ENCODE results near the gene SRC. TPM values are rescaled to one million over a fixed set of nuclear protein-coding genes. Genes with fewer than 3 reads are reported as not detected.

The SRC gene
- total RNA-seq, 2 donors from 2014 or later = 61.2 to 149 TPM

DNA sequence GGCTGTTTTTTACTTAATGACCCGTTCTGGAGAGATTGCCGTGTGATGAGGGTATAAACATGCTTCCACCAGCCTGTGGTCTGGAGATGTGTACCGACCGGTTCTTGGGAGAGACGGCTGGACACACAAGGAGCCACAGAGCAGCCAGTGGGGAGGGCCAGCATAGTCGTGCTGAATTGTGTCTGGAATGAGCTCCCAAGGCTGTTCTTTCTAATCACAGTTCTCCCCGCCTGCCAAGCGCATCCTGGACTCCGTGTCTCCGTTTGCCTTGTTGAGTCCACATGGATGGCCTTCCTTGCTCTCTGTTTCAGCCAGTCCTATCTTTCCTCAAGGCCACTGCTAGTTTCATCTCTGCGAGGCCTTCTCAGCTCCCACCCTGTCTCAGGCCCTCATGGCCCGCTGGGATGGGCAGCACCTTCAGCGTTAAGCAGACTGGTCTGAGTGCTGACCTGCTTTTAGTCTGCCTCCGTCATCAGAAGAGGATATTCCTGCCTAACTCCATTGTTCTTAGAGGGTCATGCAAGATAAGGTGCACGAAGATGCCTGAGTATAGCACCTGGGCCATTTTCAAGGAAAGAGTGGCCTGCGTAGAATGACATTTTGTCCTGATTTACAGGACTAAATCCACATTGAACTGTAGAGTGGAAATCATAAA is 35.9 kb upstream of the SRC start:
- H3K9me3 ChIP-seq = no peaks in the 10 kb centered on the region
- peaks cover 23% of the 10 kb centered on the region for H3K4me1 ChIP-seq (replicated peaks)
- H3K27ac ChIP-seq = peak overlapping the region; percentile 56 to 72
- intact Hi-C loops (cut with DNase I) = no loop called here
- 33% methylated on average over 16 of the region's 16 CpGs for WGBS
- no peaks in the 10 kb centered on the region for H3K36me3 ChIP-seq
- peak; percentile 77 for DNase-seq (ENCODE audit: low spot score)
- no peak overlapping the region for H3K4me3 ChIP-seq
- TF ChIP-seq POLR2AphosphoS5 (IDR thresholded peaks at IDR 0.05) = peak; percentile 70
- no peak for TF ChIP-seq POLR2A (IDR thresholded peaks at IDR 0.05)
- H3K27me3 ChIP-seq (replicated peaks; ENCODE audit: insufficient read depth) = no peaks in the 10 kb centered on the region

DNA sequence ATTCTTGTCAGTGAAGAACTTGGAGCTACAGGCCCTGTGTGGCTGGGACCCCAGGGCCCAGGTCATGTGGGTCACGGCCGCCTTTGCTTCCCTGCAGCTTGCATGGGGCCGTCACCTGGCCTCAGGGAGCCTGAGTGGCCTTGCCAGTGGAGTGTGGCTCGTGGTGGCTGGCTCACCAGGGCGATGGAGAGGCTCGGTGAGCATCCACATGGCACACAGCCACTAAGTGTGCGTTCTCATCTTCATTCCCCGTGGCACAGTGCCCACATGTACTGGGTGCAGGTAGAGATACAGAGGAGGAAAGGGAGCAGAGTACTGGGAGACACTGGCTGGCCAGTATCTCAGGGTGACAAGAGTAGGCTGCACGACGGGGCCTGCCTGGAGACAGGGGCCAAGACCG is 35.0 kb upstream of the SRC start:
- no peak for DNase-seq (ENCODE audit: low spot score)
- 67% methylated on average over 11 of the region's 11 CpGs for WGBS
- H3K9me3 ChIP-seq = no peaks in the 10 kb centered on the region
- peaks cover 24% of the 10 kb centered on the region for H3K4me1 ChIP-seq (replicated peaks)
- no peak overlapping the region for H3K4me3 ChIP-seq
- no peaks in the 10 kb centered on the region for H3K27me3 ChIP-seq (replicated peaks; ENCODE audit: insufficient read depth)
- peak overlapping the region in 1 of 2 donors; percentile 72 for H3K27ac ChIP-seq
- no peaks in the 10 kb centered on the region for H3K36me3 ChIP-seq
- TF ChIP-seq POLR2AphosphoS5 (IDR thresholded peaks at IDR 0.05) = no peak
- TF ChIP-seq, protein P1, sequence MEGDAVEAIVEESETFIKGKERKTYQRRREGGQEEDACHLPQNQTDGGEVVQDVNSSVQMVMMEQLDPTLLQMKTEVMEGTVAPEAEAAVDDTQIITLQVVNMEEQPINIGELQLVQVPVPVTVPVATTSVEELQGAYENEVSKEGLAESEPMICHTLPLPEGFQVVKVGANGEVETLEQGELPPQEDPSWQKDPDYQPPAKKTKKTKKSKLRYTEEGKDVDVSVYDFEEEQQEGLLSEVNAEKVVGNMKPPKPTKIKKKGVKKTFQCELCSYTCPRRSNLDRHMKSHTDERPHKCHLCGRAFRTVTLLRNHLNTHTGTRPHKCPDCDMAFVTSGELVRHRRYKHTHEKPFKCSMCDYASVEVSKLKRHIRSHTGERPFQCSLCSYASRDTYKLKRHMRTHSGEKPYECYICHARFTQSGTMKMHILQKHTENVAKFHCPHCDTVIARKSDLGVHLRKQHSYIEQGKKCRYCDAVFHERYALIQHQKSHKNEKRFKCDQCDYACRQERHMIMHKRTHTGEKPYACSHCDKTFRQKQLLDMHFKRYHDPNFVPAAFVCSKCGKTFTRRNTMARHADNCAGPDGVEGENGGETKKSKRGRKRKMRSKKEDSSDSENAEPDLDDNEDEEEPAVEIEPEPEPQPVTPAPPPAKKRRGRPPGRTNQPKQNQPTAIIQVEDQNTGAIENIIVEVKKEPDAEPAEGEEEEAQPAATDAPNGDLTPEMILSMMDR (IDR thresholded peaks at IDR 0.05) = no peak
- intact Hi-C loops (cut with DNase I) = no loop called here

DNA sequence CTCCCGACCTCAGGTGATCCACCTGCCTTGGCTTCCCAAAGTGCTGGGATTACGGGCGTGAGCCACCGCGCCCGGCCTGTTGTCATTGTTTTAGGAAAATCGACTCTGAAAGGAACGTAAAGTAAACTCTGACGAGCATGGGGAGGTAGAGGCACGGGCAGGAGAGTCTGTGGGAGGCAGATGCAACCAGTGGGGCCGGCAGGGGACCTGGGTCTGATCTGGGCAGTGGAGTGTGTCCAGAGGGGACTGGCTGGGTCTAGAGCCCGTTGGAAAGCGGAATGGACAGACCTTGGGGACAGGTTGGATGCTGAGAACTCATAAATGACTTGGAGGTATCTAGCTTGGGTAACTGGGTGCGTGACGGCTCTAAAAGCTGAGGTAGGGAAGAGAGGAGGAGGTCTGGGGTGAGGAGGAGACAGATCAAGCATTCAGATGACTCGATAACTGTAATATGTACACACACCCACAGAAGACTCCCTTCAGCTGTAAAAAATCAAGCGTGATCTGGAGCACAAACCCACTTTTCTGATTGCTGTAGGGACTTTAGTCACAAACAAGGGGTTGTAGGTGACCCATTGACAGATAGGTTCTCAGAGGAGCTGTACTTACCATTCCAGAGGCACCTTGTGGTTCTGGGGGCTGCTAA is 34.1 kb upstream of the SRC start:
- peaks cover 20% of the 10 kb centered on the region for H3K4me1 ChIP-seq (replicated peaks)
- peak overlapping the region; percentile 32 to 72 for H3K27ac ChIP-seq
- H3K4me3 ChIP-seq = no peak overlapping the region
- H3K36me3 ChIP-seq = no peaks in the 10 kb centered on the region
- WGBS = 84% methylated on average over 17 of the region's 17 CpGs
- no peaks in the 10 kb centered on the region for H3K9me3 ChIP-seq
- intact Hi-C loops (cut with DNase I) = no loop called here
- no peak for DNase-seq (ENCODE audit: low spot score)
- no peaks in the 10 kb centered on the region for H3K27me3 ChIP-seq (replicated peaks; ENCODE audit: insufficient read depth)
- TF ChIP-seq POLR2A (IDR thresholded peaks at IDR 0.05) (no peak), POLR2AphosphoS5 (IDR thresholded peaks at IDR 0.05) (no peak)
- TF ChIP-seq, protein P1 (IDR thresholded peaks at IDR 0.05) = no peak

DNA sequence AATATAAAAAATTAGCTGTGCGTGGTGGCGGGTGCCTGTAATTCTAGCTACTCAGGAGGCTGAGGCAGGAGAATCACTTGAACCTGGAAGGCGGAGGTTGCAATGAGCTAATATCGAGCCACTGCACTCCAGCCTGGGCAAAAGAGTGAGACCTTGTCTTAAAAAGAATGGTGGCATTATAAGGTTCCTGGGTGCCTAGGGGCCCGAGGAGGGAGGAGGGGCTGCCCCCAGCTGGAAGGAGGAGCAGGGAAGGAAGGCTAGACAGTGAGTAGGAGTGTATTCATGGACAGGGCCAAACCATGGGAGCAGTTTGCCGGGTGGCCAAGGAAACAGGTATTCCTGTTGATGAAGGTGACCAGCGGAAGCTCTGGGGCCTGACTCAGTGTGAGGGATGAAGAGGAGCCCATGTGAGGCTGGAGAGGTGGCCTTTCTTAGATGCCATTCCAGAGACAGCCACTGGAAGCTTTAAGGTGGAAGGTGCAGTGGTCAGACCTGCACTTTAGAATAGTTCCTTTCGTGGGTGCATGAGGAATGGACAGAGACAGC is 32.3 kb upstream of the SRC start:
- no peak for TF ChIP-seq POLR2AphosphoS5 (IDR thresholded peaks at IDR 0.05)
- TF ChIP-seq, protein P1 (IDR thresholded peaks at IDR 0.05) = no peak
- no peak for TF ChIP-seq POLR2A (IDR thresholded peaks at IDR 0.05)
- intact Hi-C loops (cut with DNase I) = no loop called here
- WGBS = 93% methylated on average over 8 of the region's 8 CpGs
- H3K27ac ChIP-seq = peak overlapping the region; percentile 68 to 75
- H3K9me3 ChIP-seq = no peaks in the 10 kb centered on the region
- H3K27me3 ChIP-seq (replicated peaks; ENCODE audit: insufficient read depth) = no peaks in the 10 kb centered on the region
- no peaks in the 10 kb centered on the region for H3K36me3 ChIP-seq
- no peak overlapping the region for H3K4me3 ChIP-seq
- DNase-seq (ENCODE audit: low spot score) = no peak
- peaks cover 20% of the 10 kb centered on the region for H3K4me1 ChIP-seq (replicated peaks)

DNA sequence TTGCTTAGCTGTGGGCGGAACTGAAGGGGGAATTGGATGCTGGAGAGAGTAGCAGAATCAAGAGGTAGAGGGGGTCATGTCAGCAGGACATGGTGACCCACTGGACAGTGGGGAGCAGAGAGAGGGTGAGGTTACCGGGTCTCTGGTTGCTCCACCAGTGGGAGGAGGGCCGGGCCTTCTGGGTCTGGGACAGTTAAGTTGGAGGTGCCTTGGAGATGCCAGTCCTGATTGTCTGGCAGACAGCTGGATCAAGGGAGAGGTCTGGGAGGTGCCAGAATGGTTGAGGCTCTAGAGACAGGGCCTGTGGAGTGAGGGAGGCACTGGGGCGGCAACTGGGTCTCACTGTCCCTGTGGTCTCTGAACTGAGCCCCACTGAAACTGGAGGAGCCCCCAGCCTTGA is 31.8 kb upstream of the SRC start:
- H3K36me3 ChIP-seq = no peaks in the 10 kb centered on the region
- H3K4me1 ChIP-seq (replicated peaks) = peaks cover 19% of the 10 kb centered on the region
- H3K9me3 ChIP-seq = no peaks in the 10 kb centered on the region
- H3K4me3 ChIP-seq = no peak overlapping the region
- intact Hi-C loops (cut with DNase I) = no loop called here
- H3K27me3 ChIP-seq (replicated peaks; ENCODE audit: insufficient read depth) = no peaks in the 10 kb centered on the region
- WGBS = 71% methylated on average over 4 of the region's 4 CpGs
- no peak for DNase-seq (ENCODE audit: low spot score)
- TF ChIP-seq POLR2A (IDR thresholded peaks at IDR 0.05) = no peak
- no peak for TF ChIP-seq POLR2AphosphoS5 (IDR thresholded peaks at IDR 0.05)
- TF ChIP-seq, protein P1 (IDR thresholded peaks at IDR 0.05) = no peak
- H3K27ac ChIP-seq = peak overlapping the region; percentile 68 to 75

Data from prostate gland (tissue), 2 donors.